ENCODE measurements around the gene SYVN1.

SYVN1 gene

GRCh38 chr11:65112546-65113360, 21.6 kb downstream of the SYVN1 start:
- in situ Hi-C loops (cut with MboI; ENCODE audit: low sequenced_read_pairs) = no loop called here

GRCh38 chr11:65111744-65112545, 22.4 kb downstream of the SYVN1 start, which contains the start of gene TM7SF2:
Gene TM7SF2 (plus strand): TSS chr11:65111872. CDS start chr11:65112016, 144 bp downstream.
- in situ Hi-C loops (cut with MboI; ENCODE audit: low sequenced_read_pairs) = no loop called here

- in situ Hi-C loops (cut with MboI; ENCODE audit: low sequenced_read_pairs) = no loop called here
Observed at GRCh38 chr11:65111159-65111743, 23.1 kb downstream of the SYVN1 start.

DNA sequence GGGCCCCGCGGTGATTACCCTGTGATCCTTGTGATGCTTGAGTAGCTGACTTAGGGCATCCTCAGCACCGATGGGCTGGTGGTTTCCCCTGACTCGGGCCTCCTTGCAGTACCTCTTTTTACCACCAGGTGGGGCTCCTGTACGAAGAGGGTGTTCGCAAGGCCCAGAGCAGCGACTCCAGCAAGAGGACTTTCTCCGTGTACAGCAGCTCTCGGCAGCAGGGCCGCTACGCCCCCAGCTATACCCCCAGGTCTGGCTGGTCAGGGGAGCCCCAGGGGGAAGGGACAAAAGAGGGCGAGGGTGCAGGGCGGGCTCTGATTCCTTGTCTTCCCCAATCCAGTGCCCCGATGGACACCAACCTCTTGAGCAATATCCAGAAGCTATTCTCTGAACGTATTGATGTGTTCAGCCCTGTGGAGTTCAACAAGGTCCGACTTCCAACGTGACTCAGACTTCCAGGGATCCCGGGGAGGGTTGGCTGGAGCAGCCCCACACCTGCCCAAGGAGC, 23.9 kb downstream of the SYVN1 start:
- in situ Hi-C loops (cut with MboI; ENCODE audit: low sequenced_read_pairs) = no loop called here

DNA sequence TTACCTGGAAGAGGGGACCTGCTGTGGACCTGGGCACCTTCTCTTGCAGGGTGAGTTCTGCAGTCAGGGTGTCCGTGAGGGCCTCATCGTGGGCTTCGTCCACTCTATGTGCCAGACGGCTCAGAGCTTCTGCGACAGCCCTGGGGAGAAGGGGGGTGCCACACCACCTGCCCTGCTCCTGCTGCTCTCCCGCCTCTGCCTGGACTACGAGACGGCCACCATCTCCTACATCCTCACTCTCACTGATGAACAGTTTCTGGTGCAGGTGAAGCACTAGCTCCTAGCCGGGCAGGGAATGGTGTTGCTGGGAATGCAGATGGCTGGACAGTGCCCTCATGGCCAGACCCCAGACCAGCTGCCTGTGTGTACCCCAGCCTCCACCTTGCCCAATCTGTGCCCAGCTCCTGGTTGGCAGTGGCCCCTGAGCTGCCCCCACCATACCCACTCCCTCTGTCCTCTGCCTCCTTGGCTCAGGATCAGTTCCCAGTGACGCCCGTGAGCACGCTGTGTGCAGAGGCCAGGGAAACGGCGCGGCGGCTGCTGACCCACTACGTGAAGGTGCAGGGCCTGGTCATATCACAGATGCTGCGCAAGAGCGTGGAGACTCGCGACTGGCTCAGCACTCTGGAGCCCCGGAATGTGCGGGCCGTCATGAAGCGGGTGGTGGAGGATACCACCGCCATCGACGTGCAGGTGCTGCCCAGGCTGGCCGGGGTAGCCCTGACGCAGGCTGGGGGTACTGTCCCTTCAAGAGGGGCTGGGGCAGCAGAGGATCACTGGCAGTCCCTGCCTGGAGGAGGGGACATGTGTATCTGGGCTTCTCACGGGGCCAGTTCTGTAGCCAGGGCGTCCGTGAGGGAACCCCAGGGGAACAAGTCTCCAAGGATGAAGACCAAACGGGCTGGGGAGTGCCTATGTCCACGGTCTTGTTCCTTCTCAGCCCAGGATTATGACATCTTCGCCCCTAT, 24.8 kb downstream of the SYVN1 start:
- in situ Hi-C loops (cut with MboI; ENCODE audit: low sequenced_read_pairs) = no loop called here

GRCh38 chr11:65108469-65109123, 25.7 kb downstream of the SYVN1 start:
- in situ Hi-C loops (cut with MboI; ENCODE audit: low sequenced_read_pairs) = no loop called here

DNA sequence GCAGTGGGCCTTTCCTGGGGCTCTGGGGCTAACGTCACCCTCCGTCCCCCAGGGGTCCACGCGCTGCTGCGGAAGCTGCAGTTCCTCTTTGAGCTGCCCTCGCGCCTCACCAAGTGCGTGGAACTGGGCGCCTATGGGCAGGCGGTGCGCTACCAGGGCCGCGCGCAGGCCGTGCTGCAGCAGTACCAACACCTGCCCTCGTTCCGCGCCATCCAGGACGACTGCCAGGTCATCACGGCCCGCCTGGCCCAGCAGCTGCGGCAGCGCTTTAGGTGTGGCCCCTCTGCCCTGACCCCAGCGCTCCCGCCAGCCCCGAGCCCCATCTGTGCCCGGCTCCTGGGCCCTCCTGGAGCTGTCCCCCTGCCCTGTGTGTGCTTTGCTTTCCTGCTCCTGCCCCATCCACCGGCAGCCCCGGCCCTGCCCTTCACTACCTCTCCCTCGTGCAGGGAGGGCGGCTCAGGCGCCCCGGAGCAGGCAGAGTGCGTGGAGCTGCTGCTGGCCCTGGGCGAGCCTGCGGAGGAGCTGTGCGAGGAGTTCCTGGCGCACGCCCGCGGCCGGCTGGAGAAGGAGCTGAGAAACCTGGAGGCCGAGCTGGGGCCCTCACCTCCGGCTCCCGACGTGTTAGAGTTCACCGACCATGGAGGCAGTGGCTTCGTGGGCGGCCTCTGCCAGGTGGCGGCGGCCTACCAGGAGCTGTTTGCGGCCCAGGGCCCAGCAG, 26.4 kb downstream of the SYVN1 start:
- in situ Hi-C loops (cut with MboI; ENCODE audit: low sequenced_read_pairs) = no loop called here

GRCh38 chr11:65107078-65107477, 27.2 kb downstream of the SYVN1 start:
- in situ Hi-C loops (cut with MboI; ENCODE audit: low sequenced_read_pairs) = no loop called here

- in situ Hi-C loops (cut with MboI; ENCODE audit: low sequenced_read_pairs) = no loop called here
Observed at GRCh38 chr11:65104628-65105027, 29.7 kb downstream of the SYVN1 start.

GRCh38 chr11:65103476-65103875, 30.8 kb downstream of the SYVN1 start:
- in situ Hi-C loops (cut with MboI; ENCODE audit: low sequenced_read_pairs) = no loop called here

DNA sequence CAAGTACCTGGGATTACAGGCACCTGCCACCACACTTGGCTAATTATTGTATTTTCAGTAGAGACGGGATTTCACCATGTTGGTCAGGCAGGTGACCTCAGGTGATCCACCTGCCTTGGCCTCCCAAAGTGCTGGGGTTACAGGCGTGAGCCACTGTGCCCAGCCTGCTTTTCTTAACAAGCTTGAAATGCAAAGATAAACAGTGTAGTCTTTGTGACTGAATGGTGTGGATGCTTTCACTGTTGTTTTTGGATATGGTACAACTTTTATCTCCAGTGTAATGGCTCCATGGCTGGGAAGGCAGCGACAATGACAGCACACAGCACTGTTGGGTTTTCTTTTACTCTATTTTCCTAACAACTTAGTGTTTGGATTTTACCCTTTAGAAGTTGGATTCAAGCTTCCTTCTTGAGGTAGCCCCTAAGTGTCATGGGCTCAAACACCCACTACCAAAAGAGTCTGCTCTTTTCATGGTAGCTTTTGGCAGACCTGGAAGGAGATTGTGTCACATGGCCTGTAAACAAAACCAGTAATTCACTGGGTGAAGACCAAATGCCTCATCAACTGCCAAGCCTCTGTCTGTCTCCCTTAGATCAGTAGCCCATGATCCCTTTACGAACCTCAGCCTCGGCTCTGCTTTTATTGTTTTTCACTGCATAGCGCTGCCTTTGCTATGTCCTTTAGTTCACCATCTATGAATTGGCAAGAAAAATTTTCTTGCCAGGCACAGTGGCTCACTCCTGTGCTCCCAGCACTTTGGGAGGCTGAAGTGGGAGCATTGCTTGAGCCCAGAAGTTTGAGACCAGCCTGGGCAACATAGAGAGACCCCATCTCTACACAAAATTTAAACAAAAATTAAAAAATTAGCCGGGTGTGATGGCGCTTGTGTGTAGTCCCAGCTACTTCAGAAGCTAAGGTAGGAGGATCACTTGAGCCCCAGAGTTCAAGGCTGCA, 31.9 kb downstream of the SYVN1 start:
- in situ Hi-C loops (cut with MboI; ENCODE audit: low sequenced_read_pairs) = no loop called here

- in situ Hi-C loops (cut with MboI; ENCODE audit: low sequenced_read_pairs) = no loop called here
Observed at GRCh38 chr11:65100674-65101350, 33.5 kb downstream of the SYVN1 start.

GRCh38 chr11:65096926-65097325, 37.4 kb downstream of the SYVN1 start:
- in situ Hi-C loops (cut with MboI; ENCODE audit: low sequenced_read_pairs) = no loop called here

- in situ Hi-C loops (cut with MboI; ENCODE audit: low sequenced_read_pairs) = no loop called here
Observed at GRCh38 chr11:65095974-65096806, 38.1 kb downstream of the SYVN1 start, which contains the start of gene VPS51. Gene VPS51 (plus strand): TSS chr11:65096214. CDS start chr11:65096251, 37 bp downstream.

- in situ Hi-C loops (cut with MboI; ENCODE audit: low sequenced_read_pairs) = no loop called here
Observed at GRCh38 chr11:65095427-65095826, 38.9 kb downstream of the SYVN1 start.

- in situ Hi-C loops (cut with MboI; ENCODE audit: low sequenced_read_pairs) = no loop called here
Observed at GRCh38 chr11:65090628-65091027, 43.7 kb downstream of the SYVN1 start.

Measured in HL-60/S4 treated with retinoic acid at 250 ng/mL for 4 days and 3 days (cell line).